Adrenal gland (tissue), 5 donors: ENCODE measurements around the gene NAAA.
A peak's percentile ranks its signal among the peaks of the same experiment; 100 is the strongest.

ENCODE experiments used
- POLR2A ChIP-seq, 2 donors: fragments of 450-650 bp; IDR thresholded peaks; one replicate each; pipeline ENCODE4 v1.6.1; 2017; ENCODE audit warnings: antibody characterized with exemption in 2 of 2, mild to moderate bottlenecking in 2 of 2, moderate library complexity in 1 of 2
- TF ChIP-seq, protein P1 (sequence below), 6 experiments: fragments of 450-650 bp in 4 of 6; fragments of 200-600 bp in 2 of 6; sonication (generic) in 1 of 6; IDR thresholded peaks; 1 replicate in 5 of 6; 2 replicates in 1 of 6; pipeline versions ENCODE4 v1.5.1 to v1.8.0; 2016 to 2021; ENCODE audit warnings: antibody characterized with exemption in 6 of 6, mild to moderate bottlenecking in 2 of 6, moderate library complexity in 1 of 6
- donor health status: DM: no; HTN: no; CAD: no.

DNA sequence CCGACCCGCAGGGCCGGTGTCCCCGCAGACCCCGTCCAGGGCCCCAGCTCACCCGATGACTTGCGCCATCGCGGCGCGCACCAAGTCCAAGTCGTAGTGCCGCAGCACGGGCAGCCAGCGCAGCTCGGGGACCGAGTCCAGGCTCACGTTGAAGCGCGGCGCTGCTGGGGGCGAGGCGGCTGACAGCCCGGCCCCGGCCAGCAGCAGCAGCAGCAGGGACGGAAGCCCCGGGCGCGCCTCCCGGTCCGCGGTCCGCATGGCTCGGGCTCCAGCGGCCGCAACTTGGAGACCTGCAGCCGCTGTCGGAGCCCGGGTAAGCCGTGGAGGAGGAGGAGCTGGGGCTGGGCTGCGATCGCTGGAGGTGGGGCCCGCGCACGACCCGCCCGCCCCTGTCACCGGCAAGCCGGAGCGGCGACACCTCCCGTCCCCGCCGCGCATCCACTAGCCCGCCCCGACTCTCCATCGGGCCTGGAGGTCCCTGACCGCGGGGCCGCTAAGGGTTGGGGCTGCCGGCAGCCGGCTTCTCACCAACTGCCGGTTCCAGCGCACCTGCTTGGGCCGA, at the start of gene NAAA:
- TF ChIP-seq POLR2A (IDR thresholded peaks at IDR 0.05): peak in 1 of 2 donors; percentile 51
- TF ChIP-seq, protein P1, sequence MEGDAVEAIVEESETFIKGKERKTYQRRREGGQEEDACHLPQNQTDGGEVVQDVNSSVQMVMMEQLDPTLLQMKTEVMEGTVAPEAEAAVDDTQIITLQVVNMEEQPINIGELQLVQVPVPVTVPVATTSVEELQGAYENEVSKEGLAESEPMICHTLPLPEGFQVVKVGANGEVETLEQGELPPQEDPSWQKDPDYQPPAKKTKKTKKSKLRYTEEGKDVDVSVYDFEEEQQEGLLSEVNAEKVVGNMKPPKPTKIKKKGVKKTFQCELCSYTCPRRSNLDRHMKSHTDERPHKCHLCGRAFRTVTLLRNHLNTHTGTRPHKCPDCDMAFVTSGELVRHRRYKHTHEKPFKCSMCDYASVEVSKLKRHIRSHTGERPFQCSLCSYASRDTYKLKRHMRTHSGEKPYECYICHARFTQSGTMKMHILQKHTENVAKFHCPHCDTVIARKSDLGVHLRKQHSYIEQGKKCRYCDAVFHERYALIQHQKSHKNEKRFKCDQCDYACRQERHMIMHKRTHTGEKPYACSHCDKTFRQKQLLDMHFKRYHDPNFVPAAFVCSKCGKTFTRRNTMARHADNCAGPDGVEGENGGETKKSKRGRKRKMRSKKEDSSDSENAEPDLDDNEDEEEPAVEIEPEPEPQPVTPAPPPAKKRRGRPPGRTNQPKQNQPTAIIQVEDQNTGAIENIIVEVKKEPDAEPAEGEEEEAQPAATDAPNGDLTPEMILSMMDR (IDR thresholded peaks at IDR 0.05): peak in 3 of 6 experiments; percentile 48 to 55 (median 54)
